HEK293 (cell line): ENCODE data around the gene FREM1.

Experiments
- CTCF ChIA-PET: fragments of 350-600 bp; formaldehyde crosslinking; extraction: SDS; loops from one replicate; lab custom pipeline; 2021; ENCODE audit warnings: antibody characterized with exemption; lab: Yijun Ruan, JAX
- POLR2A ChIA-PET: fragments of 300-600 bp; formaldehyde crosslinking; extraction: SDS; loops from one replicate; lab custom pipeline; 2020; ENCODE audit warnings: antibody characterized with exemption, inconsistent platforms; lab: Yijun Ruan, JAX
- H3K27ac ChIP-seq: fragments of 200-500 bp; sonication (Bioruptor generic); 2 replicates; pipeline ENCODE4 v1.5.1; 2014; ENCODE audit warnings: low read depth, low read length, control low read depth, inconsistent platforms; ENCODE audit errors: extremely low read depth
- H3K36me3 ChIP-seq, 2 experiments: fragments of 200-500 bp in 1 of 2; sonication (Bioruptor generic) in 1 of 2; 1 replicate in 1 of 2; 2 replicates in 1 of 2; pipeline ENCODE4 v1.5.1; 2014 to 2017; ENCODE audit warnings: inconsistent platforms in 2 of 2, low read length in 2 of 2; ENCODE audit not compliant: control insufficient read depth in 2 of 2, insufficient read depth in 1 of 2
- H3K4me1 ChIP-seq: fragments of 200-500 bp; sonication (Bioruptor generic); 2 replicates; pipeline ENCODE4 v1.5.1; 2014; ENCODE audit warnings: mild to moderate bottlenecking, low read length, inconsistent platforms; ENCODE audit not compliant: control insufficient read depth, insufficient read depth
- H3K4me3 ChIP-seq: 2 replicates; pipeline ENCODE4 v1.5.1; 2011; ENCODE audit warnings: low read depth, mild to moderate bottlenecking, control low read depth, low read length, moderate library complexity
- H3K9me3 ChIP-seq: fragments of 200-500 bp; sonication (Bioruptor generic); 2 replicates; pipeline ENCODE4 v1.5.1; 2014; ENCODE audit warnings: low read depth, low read length, inconsistent platforms; ENCODE audit not compliant: control insufficient read depth, insufficient read depth
- HOXD13 ChIP-seq: sonication (generic); formaldehyde crosslinking; IDR thresholded peaks from 2 replicates; pipeline ENCODE4 v1.8.0; 2022; ENCODE audit warnings: missing genetic modification reagents, borderline replicate concordance
- KLF9 ChIP-seq: fragments of 450-650 bp; formaldehyde crosslinking; IDR thresholded peaks from 2 replicates; pipeline ENCODE4 v1.5.1; 2016; ENCODE audit warnings: missing biosample characterization, missing genetic modification characterization, low read depth
- SALL2 ChIP-seq: fragments of 450-650 bp; formaldehyde crosslinking; IDR thresholded peaks from 2 replicates; pipeline ENCODE4 v1.5.0; 2017; ENCODE audit warnings: missing biosample characterization, mild to moderate bottlenecking, missing genetic modification characterization, borderline replicate concordance
- SP3 ChIP-seq: fragments of 450-650 bp; formaldehyde crosslinking; IDR thresholded peaks from 2 replicates; pipeline ENCODE4 v1.5.1; 2016; ENCODE audit warnings: missing biosample characterization, missing genetic modification characterization
- WT1 ChIP-seq: fragments of 450-650 bp; formaldehyde crosslinking; IDR thresholded peaks from 2 replicates; pipeline ENCODE4 v1.5.1; 2016; ENCODE audit warnings: missing biosample characterization, missing genetic modification characterization
- ZBTB48 ChIP-seq: fragments of 450-650 bp; formaldehyde crosslinking; IDR thresholded peaks from 2 replicates; pipeline ENCODE4 v1.5.1; 2016; ENCODE audit warnings: missing biosample characterization, missing genetic modification characterization
- ZNF112 ChIP-seq: fragments of 450-650 bp; formaldehyde crosslinking; IDR thresholded peaks from 2 replicates; pipeline ENCODE4 v1.5.0; 2017; ENCODE audit warnings: missing biosample characterization, missing genetic modification characterization
- ZNF214 ChIP-seq: fragments of 450-650 bp; formaldehyde crosslinking; IDR thresholded peaks from 2 replicates; pipeline ENCODE4 v1.5.1; 2017; ENCODE audit warnings: missing biosample characterization, mild to moderate bottlenecking, missing genetic modification characterization, borderline replicate concordance
- ZNF416 ChIP-seq: fragments of 450-650 bp; formaldehyde crosslinking; IDR thresholded peaks from 2 replicates; pipeline ENCODE4 v1.5.1; 2016; ENCODE audit warnings: missing biosample characterization, missing genetic modification characterization
- ZNF501 ChIP-seq: fragments of 450-650 bp; formaldehyde crosslinking; IDR thresholded peaks from 2 replicates; pipeline ENCODE4 v1.5.1; 2016; ENCODE audit warnings: missing biosample characterization, missing genetic modification characterization
- ZNF768 ChIP-seq: fragments of 450-650 bp; formaldehyde crosslinking; IDR thresholded peaks from 2 replicates; pipeline ENCODE4 v1.5.1; 2018; ENCODE audit warnings: missing biosample characterization, mild to moderate bottlenecking, missing genetic modification characterization
- ZSCAN16 ChIP-seq: fragments of 450-650 bp; formaldehyde crosslinking; IDR thresholded peaks from 2 replicates; pipeline ENCODE4 v1.5.1; 2016; ENCODE audit warnings: missing biosample characterization, missing genetic modification characterization
- TF ChIP-seq, protein P1 (sequence below): fragments of 450-650 bp; formaldehyde crosslinking; IDR thresholded peaks from 2 replicates; pipeline ENCODE4 v1.5.1; 2016; ENCODE audit warnings: missing biosample characterization, missing genetic modification characterization
- TF ChIP-seq, protein P2 (sequence below): fragments of 450-650 bp; IDR thresholded peaks from 2 replicates; pipeline ENCODE4 v1.5.1; 2018; ENCODE audit warnings: missing biosample characterization, mild to moderate bottlenecking, missing genetic modification characterization
- TF ChIP-seq, protein P3 (sequence below): fragments of 450-650 bp; formaldehyde crosslinking; conservative IDR thresholded peaks from 2 replicates; pipeline ENCODE4 v1.5.1; 2016; ENCODE audit warnings: low read depth, missing biosample characterization, missing genetic modification characterization
- TF ChIP-seq, protein P4 (sequence below): fragments of 450-650 bp; formaldehyde crosslinking; IDR thresholded peaks from 2 replicates; pipeline ENCODE4 v1.5.1; 2016; ENCODE audit warnings: missing biosample characterization, missing genetic modification characterization
- TF ChIP-seq, protein P5 (sequence below): fragments of 450-650 bp; formaldehyde crosslinking; IDR thresholded peaks from 2 replicates; pipeline ENCODE4 v1.5.1; 2016; ENCODE audit warnings: missing biosample characterization, missing genetic modification characterization
- TF ChIP-seq, protein P6 (sequence below): fragments of 450-650 bp; formaldehyde crosslinking; IDR thresholded peaks from 2 replicates; pipeline ENCODE4 v1.5.1; 2016; ENCODE audit warnings: missing biosample characterization, missing genetic modification characterization
- TF ChIP-seq, protein P7 (sequence below): fragments of 450-650 bp; formaldehyde crosslinking; IDR thresholded peaks from 2 replicates; pipeline ENCODE4 v1.5.1; 2016; ENCODE audit warnings: missing biosample characterization, missing genetic modification characterization

The FREM1 gene

DNA sequence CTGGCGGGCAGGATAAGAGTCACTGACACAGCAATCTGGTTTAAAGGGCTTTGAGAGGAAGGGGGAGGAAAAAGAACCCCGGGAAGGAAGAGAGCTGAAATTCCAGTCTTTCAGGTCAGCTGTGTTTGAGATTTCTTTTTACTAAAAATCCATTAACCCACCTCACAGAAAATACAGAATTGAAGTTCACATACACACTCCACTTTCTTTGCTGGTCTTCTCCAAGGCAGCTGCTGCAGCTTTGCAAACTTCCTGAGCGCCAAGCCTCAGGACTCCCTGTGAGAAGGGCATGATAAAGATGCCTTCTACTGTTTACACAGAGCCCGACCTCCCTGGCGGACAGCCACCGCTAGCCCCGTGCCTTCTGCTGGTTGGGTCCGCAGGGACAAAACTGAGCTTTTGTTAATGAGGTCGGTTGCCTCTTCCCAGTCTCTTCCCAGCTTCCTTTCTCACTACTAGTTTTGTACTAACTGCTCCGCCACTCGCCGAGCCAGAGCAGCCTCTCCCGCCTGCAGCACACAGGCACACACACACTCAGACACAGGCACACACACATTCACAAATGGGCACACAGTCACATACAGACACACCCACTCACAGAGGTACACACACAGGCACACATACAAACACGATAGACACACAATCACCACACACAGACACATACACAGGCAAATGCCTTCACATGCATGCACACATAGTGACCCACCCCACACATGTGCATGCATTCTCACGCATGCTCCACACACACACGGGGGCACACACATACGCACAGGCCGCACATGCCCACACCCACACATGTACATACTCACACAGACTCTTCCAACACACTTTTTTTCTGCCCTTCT lies at the start of gene FREM1 (continued):
- TF ChIP-seq, protein P1, sequence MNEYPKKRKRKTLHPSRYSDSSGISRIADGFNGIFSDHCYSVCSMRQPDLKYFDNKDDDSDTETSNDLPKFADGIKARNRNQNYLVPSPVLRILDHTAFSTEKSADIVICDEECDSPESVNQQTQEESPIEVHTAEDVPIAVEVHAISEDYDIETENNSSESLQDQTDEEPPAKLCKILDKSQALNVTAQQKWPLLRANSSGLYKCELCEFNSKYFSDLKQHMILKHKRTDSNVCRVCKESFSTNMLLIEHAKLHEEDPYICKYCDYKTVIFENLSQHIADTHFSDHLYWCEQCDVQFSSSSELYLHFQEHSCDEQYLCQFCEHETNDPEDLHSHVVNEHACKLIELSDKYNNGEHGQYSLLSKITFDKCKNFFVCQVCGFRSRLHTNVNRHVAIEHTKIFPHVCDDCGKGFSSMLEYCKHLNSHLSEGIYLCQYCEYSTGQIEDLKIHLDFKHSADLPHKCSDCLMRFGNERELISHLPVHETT (tag by site-specific recombination): no peak
- TF ChIP-seq, protein P2, sequence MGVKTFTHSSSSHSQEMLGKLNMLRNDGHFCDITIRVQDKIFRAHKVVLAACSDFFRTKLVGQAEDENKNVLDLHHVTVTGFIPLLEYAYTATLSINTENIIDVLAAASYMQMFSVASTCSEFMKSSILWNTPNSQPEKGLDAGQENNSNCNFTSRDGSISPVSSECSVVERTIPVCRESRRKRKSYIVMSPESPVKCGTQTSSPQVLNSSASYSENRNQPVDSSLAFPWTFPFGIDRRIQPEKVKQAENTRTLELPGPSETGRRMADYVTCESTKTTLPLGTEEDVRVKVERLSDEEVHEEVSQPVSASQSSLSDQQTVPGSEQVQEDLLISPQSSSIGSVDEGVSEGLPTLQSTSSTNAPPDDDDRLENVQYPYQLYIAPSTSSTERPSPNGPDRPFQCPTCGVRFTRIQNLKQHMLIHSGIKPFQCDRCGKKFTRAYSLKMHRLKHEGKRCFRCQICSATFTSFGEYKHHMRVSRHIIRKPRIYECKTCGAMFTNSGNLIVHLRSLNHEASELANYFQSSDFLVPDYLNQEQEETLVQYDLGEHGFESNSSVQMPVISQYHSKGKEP (tag by site-specific recombination): no peak
- no peak for TF ChIP-seq ZNF768 (tag by site-specific recombination)
- TF ChIP-seq KLF9 (tag by site-specific recombination): peak; percentile 87
- TF ChIP-seq, protein P3, sequence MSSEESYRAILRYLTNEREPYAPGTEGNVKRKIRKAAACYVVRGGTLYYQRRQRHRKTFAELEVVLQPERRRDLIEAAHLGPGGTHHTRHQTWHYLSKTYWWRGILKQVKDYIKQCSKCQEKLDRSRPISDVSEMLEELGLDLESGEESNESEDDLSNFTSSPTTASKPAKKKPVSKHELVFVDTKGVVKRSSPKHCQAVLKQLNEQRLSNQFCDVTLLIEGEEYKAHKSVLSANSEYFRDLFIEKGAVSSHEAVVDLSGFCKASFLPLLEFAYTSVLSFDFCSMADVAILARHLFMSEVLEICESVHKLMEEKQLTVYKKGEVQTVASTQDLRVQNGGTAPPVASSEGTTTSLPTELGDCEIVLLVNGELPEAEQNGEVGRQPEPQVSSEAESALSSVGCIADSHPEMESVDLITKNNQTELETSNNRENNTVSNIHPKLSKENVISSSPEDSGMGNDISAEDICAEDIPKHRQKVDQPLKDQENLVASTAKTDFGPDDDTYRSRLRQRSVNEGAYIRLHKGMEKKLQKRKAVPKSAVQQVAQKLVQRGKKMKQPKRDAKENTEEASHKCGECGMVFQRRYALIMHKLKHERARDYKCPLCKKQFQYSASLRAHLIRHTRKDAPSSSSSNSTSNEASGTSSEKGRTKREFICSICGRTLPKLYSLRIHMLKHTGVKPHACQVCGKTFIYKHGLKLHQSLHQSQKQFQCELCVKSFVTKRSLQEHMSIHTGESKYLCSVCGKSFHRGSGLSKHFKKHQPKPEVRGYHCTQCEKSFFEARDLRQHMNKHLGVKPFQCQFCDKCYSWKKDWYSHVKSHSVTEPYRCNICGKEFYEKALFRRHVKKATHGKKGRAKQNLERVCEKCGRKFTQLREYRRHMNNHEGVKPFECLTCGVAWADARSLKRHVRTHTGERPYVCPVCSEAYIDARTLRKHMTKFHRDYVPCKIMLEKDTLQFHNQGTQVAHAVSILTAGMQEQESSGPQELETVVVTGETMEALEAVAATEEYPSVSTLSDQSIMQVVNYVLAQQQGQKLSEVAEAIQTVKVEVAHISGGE: no peak
- TF ChIP-seq SP3 (tag by site-specific recombination): no peak
- TF ChIP-seq, protein P4, sequence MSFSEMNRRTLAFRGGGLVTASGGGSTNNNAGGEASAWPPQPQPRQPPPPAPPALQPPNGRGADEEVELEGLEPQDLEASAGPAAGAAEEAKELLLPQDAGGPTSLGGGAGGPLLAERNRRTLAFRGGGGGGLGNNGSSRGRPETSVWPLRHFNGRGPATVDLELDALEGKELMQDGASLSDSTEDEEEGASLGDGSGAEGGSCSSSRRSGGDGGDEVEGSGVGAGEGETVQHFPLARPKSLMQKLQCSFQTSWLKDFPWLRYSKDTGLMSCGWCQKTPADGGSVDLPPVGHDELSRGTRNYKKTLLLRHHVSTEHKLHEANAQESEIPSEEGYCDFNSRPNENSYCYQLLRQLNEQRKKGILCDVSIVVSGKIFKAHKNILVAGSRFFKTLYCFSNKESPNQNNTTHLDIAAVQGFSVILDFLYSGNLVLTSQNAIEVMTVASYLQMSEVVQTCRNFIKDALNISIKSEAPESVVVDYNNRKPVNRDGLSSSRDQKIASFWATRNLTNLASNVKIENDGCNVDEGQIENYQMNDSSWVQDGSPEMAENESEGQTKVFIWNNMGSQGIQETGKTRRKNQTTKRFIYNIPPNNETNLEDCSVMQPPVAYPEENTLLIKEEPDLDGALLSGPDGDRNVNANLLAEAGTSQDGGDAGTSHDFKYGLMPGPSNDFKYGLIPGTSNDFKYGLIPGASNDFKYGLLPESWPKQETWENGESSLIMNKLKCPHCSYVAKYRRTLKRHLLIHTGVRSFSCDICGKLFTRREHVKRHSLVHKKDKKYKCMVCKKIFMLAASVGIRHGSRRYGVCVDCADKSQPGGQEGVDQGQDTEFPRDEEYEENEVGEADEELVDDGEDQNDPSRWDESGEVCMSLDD (tag by site-specific recombination): no peak
- TF ChIP-seq ZBTB48 (tag by site-specific recombination): no peak
- no peak for TF ChIP-seq WT1 (tag by site-specific recombination)
- TF ChIP-seq, protein P5, sequence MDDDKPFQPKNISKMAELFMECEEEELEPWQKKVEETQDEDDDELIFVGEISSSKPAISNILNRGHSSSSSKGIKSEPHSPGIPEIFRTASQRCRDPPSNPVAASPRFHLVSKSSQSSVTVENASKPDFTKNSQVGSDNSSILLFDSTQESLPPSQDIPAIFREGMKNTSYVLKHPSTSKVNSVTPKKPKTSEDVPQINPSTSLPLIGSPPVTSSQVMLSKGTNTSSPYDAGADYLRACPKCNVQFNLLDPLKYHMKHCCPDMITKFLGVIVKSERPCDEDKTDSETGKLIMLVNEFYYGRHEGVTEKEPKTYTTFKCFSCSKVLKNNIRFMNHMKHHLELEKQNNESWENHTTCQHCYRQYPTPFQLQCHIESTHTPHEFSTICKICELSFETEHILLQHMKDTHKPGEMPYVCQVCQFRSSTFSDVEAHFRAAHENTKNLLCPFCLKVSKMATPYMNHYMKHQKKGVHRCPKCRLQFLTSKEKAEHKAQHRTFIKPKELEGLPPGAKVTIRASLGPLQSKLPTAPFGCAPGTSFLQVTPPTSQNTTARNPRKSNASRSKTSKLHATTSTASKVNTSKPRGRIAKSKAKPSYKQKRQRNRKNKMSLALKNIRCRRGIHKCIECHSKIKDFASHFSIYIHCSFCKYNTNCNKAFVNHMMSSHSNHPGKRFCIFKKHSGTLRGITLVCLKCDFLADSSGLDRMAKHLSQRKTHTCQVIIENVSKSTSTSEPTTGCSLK (tag by site-specific recombination): no peak
- 0 out of 2 replicates have a peak, but pooled peaks have one; percentile 3 for TF ChIP-seq ZSCAN16 (tag by site-specific recombination)
- TF ChIP-seq SALL2 (tag by site-specific recombination): no peak
- TF ChIP-seq ZNF214 (tag by site-specific recombination): no peak

DNA sequence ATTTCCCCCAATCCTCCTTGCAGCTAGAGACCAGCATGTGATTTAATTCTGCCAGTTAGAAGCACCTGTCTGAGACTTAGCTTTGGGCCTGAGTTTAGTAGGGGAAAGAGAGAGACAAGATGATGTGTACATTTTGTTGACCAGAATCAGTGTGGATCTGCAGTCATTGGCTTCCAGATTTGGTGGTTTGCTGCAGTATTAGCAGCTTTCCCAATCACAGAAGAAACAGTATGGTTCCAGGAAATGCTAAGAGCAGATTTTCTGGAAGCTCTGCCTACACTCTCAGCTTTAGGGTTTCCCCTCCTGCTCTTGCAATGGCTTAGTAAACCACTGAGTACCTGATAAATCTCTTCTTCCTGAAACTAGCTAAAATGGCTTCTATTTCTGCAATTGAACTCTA lies 48.8 kb upstream of the FREM1 start:
- Histone ChIP-seq H3K9me3 (no peaks in the 10 kb centered on the region), H3K4me1 (no peaks in the 10 kb centered on the region), H3K4me3 (no peak overlapping the region), H3K36me3 (no peaks in the 10 kb centered on the region), H3K27ac (no peak overlapping the region)
- POLR2A ChIA-PET: no interaction called here
- CTCF ChIA-PET: interaction anchor here (0.5 to 0.6 kb wide), 2 partner anchors 17 to 23 kb away, joined by 3 read pairs; no protein-coding TSS in a partner anchor
- TF ChIP-seq, protein P6, sequence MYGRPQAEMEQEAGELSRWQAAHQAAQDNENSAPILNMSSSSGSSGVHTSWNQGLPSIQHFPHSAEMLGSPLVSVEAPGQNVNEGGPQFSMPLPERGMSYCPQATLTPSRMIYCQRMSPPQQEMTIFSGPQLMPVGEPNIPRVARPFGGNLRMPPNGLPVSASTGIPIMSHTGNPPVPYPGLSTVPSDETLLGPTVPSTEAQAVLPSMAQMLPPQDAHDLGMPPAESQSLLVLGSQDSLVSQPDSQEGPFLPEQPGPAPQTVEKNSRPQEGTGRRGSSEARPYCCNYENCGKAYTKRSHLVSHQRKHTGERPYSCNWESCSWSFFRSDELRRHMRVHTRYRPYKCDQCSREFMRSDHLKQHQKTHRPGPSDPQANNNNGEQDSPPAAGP (tag by site-specific recombination): no peak
- TF ChIP-seq ZNF112 (tag by site-specific recombination) (no peak), HOXD13 (CRISPR knock-in tag) (no peak), ZNF416 (no peak), ZNF501 (tag by site-specific recombination) (no peak)
- TF ChIP-seq, protein P7, sequence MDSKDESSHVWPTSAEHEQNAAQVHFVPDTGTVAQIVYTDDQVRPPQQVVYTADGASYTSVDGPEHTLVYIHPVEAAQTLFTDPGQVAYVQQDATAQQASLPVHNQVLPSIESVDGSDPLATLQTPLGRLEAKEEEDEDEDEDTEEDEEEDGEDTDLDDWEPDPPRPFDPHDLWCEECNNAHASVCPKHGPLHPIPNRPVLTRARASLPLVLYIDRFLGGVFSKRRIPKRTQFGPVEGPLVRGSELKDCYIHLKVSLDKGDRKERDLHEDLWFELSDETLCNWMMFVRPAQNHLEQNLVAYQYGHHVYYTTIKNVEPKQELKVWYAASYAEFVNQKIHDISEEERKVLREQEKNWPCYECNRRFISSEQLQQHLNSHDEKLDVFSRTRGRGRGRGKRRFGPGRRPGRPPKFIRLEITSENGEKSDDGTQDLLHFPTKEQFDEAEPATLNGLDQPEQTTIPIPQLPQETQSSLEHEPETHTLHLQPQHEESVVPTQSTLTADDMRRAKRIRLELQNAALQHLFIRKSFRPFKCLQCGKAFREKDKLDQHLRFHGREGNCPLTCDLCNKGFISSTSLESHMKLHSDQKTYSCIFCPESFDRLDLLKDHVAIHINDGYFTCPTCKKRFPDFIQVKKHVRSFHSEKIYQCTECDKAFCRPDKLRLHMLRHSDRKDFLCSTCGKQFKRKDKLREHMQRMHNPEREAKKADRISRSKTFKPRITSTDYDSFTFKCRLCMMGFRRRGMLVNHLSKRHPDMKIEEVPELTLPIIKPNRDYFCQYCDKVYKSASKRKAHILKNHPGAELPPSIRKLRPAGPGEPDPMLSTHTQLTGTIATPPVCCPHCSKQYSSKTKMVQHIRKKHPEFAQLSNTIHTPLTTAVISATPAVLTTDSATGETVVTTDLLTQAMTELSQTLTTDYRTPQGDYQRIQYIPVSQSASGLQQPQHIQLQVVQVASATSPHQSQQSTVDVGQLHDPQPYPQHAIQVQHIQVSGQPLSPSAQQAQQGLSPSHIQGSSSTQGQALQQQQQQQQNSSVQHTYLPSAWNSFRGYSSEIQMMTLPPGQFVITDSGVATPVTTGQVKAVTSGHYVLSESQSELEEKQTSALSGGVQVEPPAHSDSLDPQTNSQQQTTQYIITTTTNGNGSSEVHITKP (tag by site-specific recombination): no peak
